Mesothelial cell of epicardium (in vitro differentiated cells): ENCODE measurements around the gene SNCAIP. TPM values are rescaled to one million over a fixed set of nuclear protein-coding genes. Genes with fewer than 3 reads are reported as not detected.

Experiments
- DNase-seq, 2 experiments: peaks; one replicate each; pipeline ENCODE4 v3.0.0; 2021; ENCODE audit warnings: low spot score in 2 of 2; ENCODE audit not compliant: unreplicated experiment in 2 of 2
- H3K27ac Mint-ChIP-seq: 2 replicates; pipeline ENCODE4 v1.8.0; 2021; ENCODE audit warnings: mixed read lengths
- H3K27me3 Mint-ChIP-seq: 2 replicates; pipeline ENCODE4 v1.8.0; 2021; ENCODE audit warnings: low read depth, mixed read lengths
- H3K36me3 Mint-ChIP-seq: 2 replicates; pipeline ENCODE4 v1.8.0; 2021; ENCODE audit warnings: mixed read lengths
- H3K4me1 Mint-ChIP-seq: 2 replicates; pipeline ENCODE4 v1.8.0; 2021; ENCODE audit warnings: mixed read lengths
- H3K4me3 Mint-ChIP-seq: 2 replicates; pipeline ENCODE4 v1.8.0; 2021; ENCODE audit warnings: mild to moderate bottlenecking, moderate library complexity, mixed read lengths
- H3K9me3 Mint-ChIP-seq: 2 replicates; pipeline ENCODE4 v1.8.0; 2021; ENCODE audit warnings: mixed read lengths
- CTCF ChIP-seq: fragments of 200-600 bp; sonication (generic); IDR thresholded peaks from one replicate; pipeline ENCODE4 v1.5.0; 2021; ENCODE audit warnings: antibody characterized with exemption; ENCODE audit not compliant: unreplicated experiment
- total RNA-seq: library from RNA; stranded (reverse); gene quantifications from 3 replicates; pipeline ENCODE4 v1.2.1, GENCODE V29; 2021

Gene SNCAIP
- total RNA-seq, 1 donor from 2014 or later, result 102 TPM

DNA sequence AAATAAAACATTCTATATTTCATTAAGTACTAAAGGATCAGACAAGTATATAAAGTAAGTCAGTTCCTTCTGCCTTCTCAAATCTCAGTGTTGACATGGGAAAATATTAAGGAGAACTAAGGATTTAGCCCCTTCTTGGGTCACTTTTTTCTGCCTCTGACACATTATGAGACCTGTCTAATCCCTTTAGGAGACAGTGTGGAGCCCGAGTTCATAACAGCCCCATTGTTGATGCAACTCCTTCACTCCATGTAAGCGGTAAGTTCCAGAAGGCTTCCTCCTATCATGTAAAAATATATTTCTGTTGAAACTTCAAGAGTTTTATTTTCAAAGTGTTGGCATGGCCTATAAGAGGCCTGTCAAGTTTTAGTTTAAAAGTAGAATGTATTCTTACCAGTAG is 152.2 kb downstream of the SNCAIP start:
- H3K36me3 Mint-ChIP-seq, result peaks cover 44% of the 10 kb centered on the region
- peak overlapping the region; percentile 92 for H3K27ac Mint-ChIP-seq
- peaks cover 5% of the 10 kb centered on the region for H3K9me3 Mint-ChIP-seq
- H3K4me3 Mint-ChIP-seq, result no peak overlapping the region
- H3K4me1 Mint-ChIP-seq, result peaks cover 50% of the 10 kb centered on the region
- DNase-seq, result no peak
- no peaks in the 10 kb centered on the region for H3K27me3 Mint-ChIP-seq
- TF ChIP-seq CTCF, result no peak

DNA sequence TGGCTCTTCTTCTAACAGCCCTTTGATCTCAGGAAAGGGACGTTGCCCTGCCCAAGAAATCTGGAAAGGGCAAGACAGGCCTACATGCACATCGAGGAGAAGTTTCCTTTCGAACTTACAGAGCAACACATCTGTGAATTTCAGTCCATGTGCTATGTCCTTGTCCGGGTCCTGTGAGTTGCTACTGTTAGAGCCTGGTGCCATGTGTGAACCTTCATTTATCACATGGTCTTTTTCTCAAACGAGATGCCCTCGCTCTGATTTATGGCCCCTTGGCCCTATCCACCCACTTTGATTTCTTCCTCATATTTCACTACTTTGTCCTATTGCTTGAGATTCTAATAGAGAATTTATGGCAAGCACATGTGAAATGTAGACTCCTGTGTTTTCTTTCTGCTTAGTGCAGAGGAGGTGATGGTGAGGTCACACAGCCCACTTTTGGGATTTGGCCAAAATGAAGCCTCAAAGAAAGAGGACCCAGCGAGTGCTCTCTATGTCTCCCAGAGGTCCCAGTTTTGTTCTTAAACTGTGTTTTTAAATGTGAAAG is 153.1 kb downstream of the SNCAIP start:
- peaks cover 57% of the 10 kb centered on the region for H3K4me1 Mint-ChIP-seq
- H3K36me3 Mint-ChIP-seq, result peaks cover 43% of the 10 kb centered on the region
- H3K27ac Mint-ChIP-seq, result peak overlapping the region; percentile 92
- no peak overlapping the region for H3K4me3 Mint-ChIP-seq
- TF ChIP-seq CTCF, result no peak
- peaks cover 5% of the 10 kb centered on the region for H3K9me3 Mint-ChIP-seq
- no peaks in the 10 kb centered on the region for H3K27me3 Mint-ChIP-seq
- no peak for DNase-seq

- peaks cover 5% of the 10 kb centered on the region for H3K9me3 Mint-ChIP-seq
- H3K27me3 Mint-ChIP-seq, result no peaks in the 10 kb centered on the region
- peaks cover 34% of the 10 kb centered on the region for H3K36me3 Mint-ChIP-seq
- H3K27ac Mint-ChIP-seq, result peak overlapping the region; percentile 92
- no peak for DNase-seq
- peaks cover 64% of the 10 kb centered on the region for H3K4me1 Mint-ChIP-seq
- H3K4me3 Mint-ChIP-seq, result no peak overlapping the region
- TF ChIP-seq CTCF, result no peak
Observed at GRCh38 chr5:122465994-122466393, 154.0 kb downstream of the SNCAIP start.

DNA sequence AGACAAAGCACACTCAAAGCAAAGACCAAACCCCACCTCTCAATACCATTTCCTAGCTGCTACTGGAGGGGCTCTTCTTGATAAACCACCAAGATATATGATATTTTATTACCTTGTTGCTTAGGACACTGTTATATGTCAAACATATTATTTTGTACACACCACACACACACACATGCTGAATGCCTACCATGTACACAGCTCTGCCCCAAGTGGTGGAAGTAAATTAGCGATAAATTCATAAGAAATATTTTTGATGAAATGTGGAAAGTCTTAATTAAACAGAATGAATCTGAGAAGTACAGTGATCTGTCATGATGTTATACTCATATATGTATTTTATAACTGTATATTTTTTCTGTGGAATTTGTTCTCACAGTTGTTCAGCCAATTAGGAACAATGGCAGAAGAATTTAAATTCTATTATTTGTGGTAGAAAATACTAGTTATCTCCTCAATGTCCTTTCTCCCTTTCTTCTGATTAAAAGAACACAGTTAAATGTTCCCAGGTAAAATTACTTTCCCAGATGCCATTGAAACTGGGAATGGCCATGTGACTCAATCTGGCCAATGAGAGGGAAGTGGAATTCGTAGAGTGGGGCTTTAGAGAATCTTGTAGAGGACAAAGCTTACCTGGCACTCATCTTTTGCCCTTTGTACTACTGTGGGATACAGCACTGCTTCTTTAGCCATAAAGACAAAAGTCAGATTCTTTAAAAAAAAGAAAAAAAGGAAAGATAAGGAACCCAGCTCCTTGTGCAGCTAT is 156.5 kb downstream of the SNCAIP start:
- peak overlapping the region; percentile 57 for H3K27ac Mint-ChIP-seq
- no peaks in the 10 kb centered on the region for H3K27me3 Mint-ChIP-seq
- DNase-seq, result no peak
- no peak for TF ChIP-seq CTCF
- peaks cover 5% of the 10 kb centered on the region for H3K9me3 Mint-ChIP-seq
- H3K36me3 Mint-ChIP-seq, result peaks cover 24% of the 10 kb centered on the region
- H3K4me1 Mint-ChIP-seq, result peaks cover 84% of the 10 kb centered on the region
- no peak overlapping the region for H3K4me3 Mint-ChIP-seq

- Mint-ChIP-seq H3K36me3 (peaks cover 23% of the 10 kb centered on the region), H3K27me3 (no peaks in the 10 kb centered on the region), H3K4me1 (peaks cover 85% of the 10 kb centered on the region), H3K27ac (peak overlapping the region; percentile 89), H3K4me3 (no peak overlapping the region), H3K9me3 (peaks cover 5% of the 10 kb centered on the region)
- TF ChIP-seq CTCF, result no peak
- no peak for DNase-seq
Observed at GRCh38 chr5:122469384-122469919, 157.4 kb downstream of the SNCAIP start.
